OCI-LY1 (cell line): ENCODE results near the gene NF2.

Experiments used
- H2AFZ ChIP-seq: fragments of 200-600 bp; sonication (generic), shearing (Covaris generic); 2 replicates; pipeline ENCODE4 v1.6.0; 2014; ENCODE audit warnings: antibody characterized with exemption, mild to moderate bottlenecking, low read length
- H3F3A ChIP-seq: fragments of 200-600 bp; sonication (generic), shearing (Covaris generic); 2 replicates; pipeline ENCODE4 v1.6.0; 2014; ENCODE audit warnings: mild to moderate bottlenecking, antibody characterized with exemption, low read length, moderate library complexity; ENCODE audit not compliant: insufficient read depth
- H3K27ac ChIP-seq: fragments of 200-600 bp; sonication (generic); 2 replicates; pipeline ENCODE4 v1.5.1; 2014; ENCODE audit warnings: low read length, mixed run types, mild to moderate bottlenecking, low read depth; ENCODE audit not compliant: poor library complexity, severe bottlenecking
- H3K27me3 ChIP-seq: fragments of 200-600 bp; sonication (generic); 2 replicates; pipeline ENCODE4 v1.6.0; 2014; ENCODE audit warnings: antibody characterized with exemption, mild to moderate bottlenecking, low read length, moderate library complexity; ENCODE audit not compliant: insufficient read depth
- H3K36me3 ChIP-seq: fragments of 200-600 bp; sonication (generic); 2 replicates; pipeline ENCODE4 v1.6.1; 2014; ENCODE audit warnings: mild to moderate bottlenecking, antibody characterized with exemption, low read length, moderate library complexity, mixed read lengths; ENCODE audit not compliant: insufficient read depth
- H3K4me1 ChIP-seq: fragments of 200-600 bp; sonication (generic); 2 replicates; pipeline ENCODE4 v1.5.1; 2014; ENCODE audit warnings: mild to moderate bottlenecking, low read length, moderate library complexity; ENCODE audit not compliant: insufficient read depth, severe bottlenecking
- H3K4me2 ChIP-seq: fragments of 200-600 bp; sonication (generic), shearing (Covaris generic); 2 replicates; pipeline ENCODE4 v1.6.1; 2014; ENCODE audit warnings: low read length
- H3K4me3 ChIP-seq: fragments of 200-600 bp; sonication (generic); 2 replicates; pipeline ENCODE4 v1.5.1; 2014; ENCODE audit warnings: low read length, low read depth, mild to moderate bottlenecking, mixed read lengths; ENCODE audit not compliant: poor library complexity, severe bottlenecking
- H3K79me2 ChIP-seq: fragments of 200-600 bp; shearing (Covaris generic); 2 replicates; pipeline ENCODE4 v1.6.1; 2016; ENCODE audit warnings: mixed run types, low read length, mixed read lengths; ENCODE audit not compliant: insufficient read depth
- H3K9ac ChIP-seq: fragments of 200-600 bp; sonication (generic), shearing (Covaris generic); 2 replicates; pipeline ENCODE4 v1.6.1; 2014; ENCODE audit warnings: mild to moderate bottlenecking, low read length, mixed read lengths
- H3K9me2 ChIP-seq: fragments of 200-600 bp; sonication (generic), shearing (Covaris generic); 2 replicates; pipeline ENCODE4 v1.6.1; 2014; ENCODE audit warnings: low read depth, mild to moderate bottlenecking, low read length, mixed read lengths
- H3K9me3 ChIP-seq: fragments of 200-600 bp; shearing (Covaris generic); 2 replicates; pipeline ENCODE4 v1.6.1; 2014; ENCODE audit warnings: low read length, mixed read lengths
- H4K20me1 ChIP-seq: fragments of 200-600 bp; sonication (generic), shearing (Covaris generic); 2 replicates; pipeline ENCODE4 v1.6.0; 2016; ENCODE audit warnings: mild to moderate bottlenecking, low read length; ENCODE audit not compliant: insufficient read depth
- CTCF ChIP-seq: fragments of 200-600 bp; sonication (generic), shearing (Covaris generic); IDR thresholded peaks from 2 replicates; pipeline ENCODE4 v1.5.1; 2017; ENCODE audit warnings: mild to moderate bottlenecking, antibody characterized with exemption, low read length, moderate library complexity, mixed read lengths
- EZH2 ChIP-seq: fragments of 200-600 bp; sonication (generic), shearing (Covaris generic); IDR thresholded peaks from 2 replicates; pipeline ENCODE4 v1.8.0; 2017; ENCODE audit warnings: borderline replicate concordance, mixed run types, mild to moderate bottlenecking, antibody characterized with exemption, low read length, moderate library complexity, mixed read lengths

The NF2 gene

GRCh38 chr22:29674121-29674520 is 70.7 kb downstream of the NF2 start:
- H3K9me3 ChIP-seq, result no peaks in the 10 kb centered on the region
- no peaks in the 10 kb centered on the region for H4K20me1 ChIP-seq
- no peaks in the 10 kb centered on the region for H3K4me1 ChIP-seq
- H3K27me3 ChIP-seq, result no peaks in the 10 kb centered on the region
- no peak for TF ChIP-seq CTCF
- TF ChIP-seq EZH2, result no peak
- H3K9me2 ChIP-seq, result no peaks in the 10 kb centered on the region
- H2AFZ ChIP-seq, result no peak overlapping the region
- H3K9ac ChIP-seq, result no peak overlapping the region
- H3K27ac ChIP-seq, result no peak overlapping the region
- no peak overlapping the region for H3K4me2 ChIP-seq
- peaks cover 78% of the 10 kb centered on the region for H3K36me3 ChIP-seq
- no peaks in the 10 kb centered on the region for H3K79me2 ChIP-seq
- H3F3A ChIP-seq, result no peaks in the 10 kb centered on the region
- no peak overlapping the region for H3K4me3 ChIP-seq

- H3K36me3 ChIP-seq, result peaks cover 86% of the 10 kb centered on the region
- no peak overlapping the region for H3K4me3 ChIP-seq
- H3K79me2 ChIP-seq, result no peaks in the 10 kb centered on the region
- no peak overlapping the region for H3K9ac ChIP-seq
- H3K27ac ChIP-seq, result no peak overlapping the region
- no peaks in the 10 kb centered on the region for H3K4me1 ChIP-seq
- H3K9me3 ChIP-seq, result no peaks in the 10 kb centered on the region
- H3K9me2 ChIP-seq, result no peaks in the 10 kb centered on the region
- no peaks in the 10 kb centered on the region for H4K20me1 ChIP-seq
- no peak for TF ChIP-seq EZH2
- no peaks in the 10 kb centered on the region for H3K27me3 ChIP-seq
- H2AFZ ChIP-seq, result no peak overlapping the region
- no peaks in the 10 kb centered on the region for H3F3A ChIP-seq
- no peak overlapping the region for H3K4me2 ChIP-seq
Observed at GRCh38 chr22:29679316-29679715, 75.9 kb downstream of the NF2 start.

GRCh38 chr22:29683536-29683935 is 80.1 kb downstream of the NF2 start:
- H3K79me2 ChIP-seq, result no peaks in the 10 kb centered on the region

More at GRCh38 chr22:29683536-29683935, 80.1 kb downstream of the NF2 start:
- Histone ChIP-seq H3K27me3 (no peaks in the 10 kb centered on the region), H3K27ac (no peak overlapping the region), H3K9me2 (no peaks in the 10 kb centered on the region), H3F3A (no peaks in the 10 kb centered on the region), H3K4me2 (no peak overlapping the region), H4K20me1 (no peaks in the 10 kb centered on the region), H3K4me3 (no peak overlapping the region), H3K9ac (no peak overlapping the region), H3K36me3 (peaks cover 71% of the 10 kb centered on the region), H2AFZ (no peak overlapping the region), H3K4me1 (no peaks in the 10 kb centered on the region), H3K9me3 (no peaks in the 10 kb centered on the region)
- no peak for TF ChIP-seq EZH2
- no peak for TF ChIP-seq CTCF
